Transverse colon (tissue), 4 donors: ENCODE measurements around the gene TTYH2. TPM values are rescaled to one million over a fixed set of nuclear protein-coding genes. Genes with fewer than 3 reads are reported as not detected.

Experiments
- DNase-seq: peaks from one replicate; pipeline ENCODE4 v3.0.0-alpha.2; 2019
- H3K27ac ChIP-seq, 4 donors: fragments of 200-600 bp; sonication (generic); 2 replicates each; pipeline ENCODE4 v1.5.1; 2016 to 2018; ENCODE audit warnings: inconsistent platforms in 4 of 4
- H3K27me3 ChIP-seq: fragments of 200-600 bp; sonication (generic); 2 replicates; pipeline ENCODE4 v1.5.1; 2017; ENCODE audit warnings: inconsistent platforms
- H3K36me3 ChIP-seq, 4 donors: fragments of 200-600 bp; sonication (generic); 2 replicates each; pipeline ENCODE4 v1.5.1; 2017 to 2019; ENCODE audit warnings: inconsistent platforms in 4 of 4
- H3K4me1 ChIP-seq, 4 donors: fragments of 200-600 bp; sonication (generic); 2 replicates each; pipeline ENCODE4 v1.5.1; 2017 to 2020; ENCODE audit warnings: inconsistent platforms in 4 of 4
- H3K4me3 ChIP-seq, 4 donors: fragments of 200-600 bp; sonication (generic); 1 replicate in 1 of 4; 2 replicates in 3 of 4; pipeline versions ENCODE4 v1.5.1 to v1.6.1; 2017 to 2019; ENCODE audit warnings: inconsistent platforms in 4 of 4
- H3K9me3 ChIP-seq, 2 donors: fragments of 200-600 bp; sonication (generic); 2 replicates each; pipeline ENCODE4 v1.5.1; 2017 to 2019; ENCODE audit warnings: inconsistent platforms in 2 of 2
- CTCF ChIP-seq, 5 experiments: fragments of 200-600 bp in 3 of 5; fragments of 450-650 bp in 2 of 5; sonication (generic) in 3 of 5; IDR thresholded peaks; 1 replicate in 2 of 5; 2 replicates in 3 of 5; pipeline ENCODE4 v1.5.1; 2016 to 2017; ENCODE audit warnings: antibody characterized with exemption in 5 of 5, inconsistent platforms in 3 of 5, mild to moderate bottlenecking in 2 of 5, moderate library complexity in 1 of 5
- EP300 ChIP-seq: sonication (generic); formaldehyde crosslinking; IDR thresholded peaks from one replicate; pipeline ENCODE4 v1.6.1; 2017; ENCODE audit warnings: antibody characterized with exemption, low read depth
- POLR2A ChIP-seq: fragments of 450-650 bp; IDR thresholded peaks from one replicate; pipeline ENCODE4 v1.6.1; 2016; ENCODE audit warnings: antibody characterized with exemption, mild to moderate bottlenecking, moderate library complexity
- POLR2AphosphoS5 ChIP-seq, 3 donors: sonication (generic); formaldehyde crosslinking; IDR thresholded peaks; one replicate each; pipeline ENCODE4 v1.6.1; 2016; ENCODE audit warnings: antibody characterized with exemption in 3 of 3
- WGBS, 2 donors: methylation state at CpG; one replicate each; pipeline ENCODE4 v1.1.5; 2018; ENCODE audit warnings: low coverage in 1 of 2; 5-methylcytosine and 5-hydroxymethylcytosine counted together
- in situ Hi-C, 4 donors: fragments of 200-750 bp; cut with MboI; loops; one replicate each; pipeline versions ENCODE4 v1.15.0 to v1.15.1; 2017; ENCODE audit warnings: low sequenced_read_pairs in 3 of 4, low pct_ligation_motif_present in 1 of 4, low pct_unique_long_range_greater_than_20kb in 1 of 4
- intact Hi-C: fragments of 100-400 bp; cut with DNase I; formaldehyde crosslinking; loops from one replicate; pipeline ENCODE4 v1.15.1; 2023; ENCODE audit warnings: low total_unique reads
- total RNA-seq, 4 donors: library from RNA; depleted of rRNA; stranded (reverse); fragments of >200 nt; gene quantifications; one replicate each; pipeline ENCODE4 v1.1.0, GENCODE V29; 2016

The TTYH2 gene
- total RNA-seq, 4 donors from 2014 or later = 0.37 to 5.2 (median 2.3) TPM

GRCh38 chr17:74267987-74268499 lies 54.7 kb downstream of the TTYH2 start:
- Histone ChIP-seq H3K27me3 (no peaks in the 10 kb centered on the region), H3K27ac (no peak overlapping the region), H3K4me1 (no peaks in the 10 kb centered on the region), H3K9me3 (no peaks in the 10 kb centered on the region), H3K36me3 (no peaks in the 10 kb centered on the region), H3K4me3 (no peak overlapping the region)
- in situ Hi-C loops (no loop called here), intact Hi-C loops (no loop called here)
- WGBS, 2 donors = 71 to 77% methylated on average over 11 to 17 of the region's 17 CpGs
- DNase-seq = no peak
- TF ChIP-seq CTCF (IDR thresholded peaks at IDR 0.05) = no peak
- TF ChIP-seq POLR2A = no peak
- TF ChIP-seq POLR2AphosphoS5 (IDR thresholded peaks at IDR 0.05) = no peak
- TF ChIP-seq EP300 = no peak

- H3K27me3 ChIP-seq = no peaks in the 10 kb centered on the region
- H3K4me1 ChIP-seq = peaks cover 0 to under 1% (median 0%) of the 10 kb centered on the region in 4 donors
- no peaks in the 10 kb centered on the region for H3K36me3 ChIP-seq
- H3K27ac ChIP-seq = no peak overlapping the region
- no peak for DNase-seq
- WGBS, 2 donors = 75 to 92% methylated on average over 2 to 8 of the region's 8 CpGs
- H3K9me3 ChIP-seq = no peaks in the 10 kb centered on the region
- H3K4me3 ChIP-seq = no peak overlapping the region
- in situ Hi-C loops (no loop called here), intact Hi-C loops (no loop called here)
- TF ChIP-seq POLR2AphosphoS5 (IDR thresholded peaks at IDR 0.05) = no peak
- TF ChIP-seq CTCF (IDR thresholded peaks at IDR 0.05) = no peak
- TF ChIP-seq POLR2A = no peak
- TF ChIP-seq EP300 = no peak
These were observed 55.2 kb downstream of the TTYH2 start for GRCh38 chr17:74268558-74268957.

- H3K27me3 ChIP-seq = peaks cover 16% of the 10 kb centered on the region
- in situ Hi-C loops (no loop called here), intact Hi-C loops (no loop called here)
- WGBS, 2 donors = 55 to 80% methylated on average over 2 to 10 of the region's 10 CpGs
- TF ChIP-seq POLR2A (no peak), CTCF (IDR thresholded peaks at IDR 0.05) (no peak), EP300 (no peak), POLR2AphosphoS5 (IDR thresholded peaks at IDR 0.05) (no peak)
- no peaks in the 10 kb centered on the region for H3K36me3 ChIP-seq
- DNase-seq = no peak
- peaks cover 0 to 15% (median 10%) of the 10 kb centered on the region in 4 donors for H3K4me1 ChIP-seq
- H3K27ac ChIP-seq = no peak overlapping the region
- no peaks in the 10 kb centered on the region for H3K9me3 ChIP-seq
- H3K4me3 ChIP-seq = no peak overlapping the region
These were observed 57.0 kb downstream of the TTYH2 start for GRCh38 chr17:74270333-74270732.

GRCh38 chr17:74271281-74271680 lies 57.9 kb downstream of the TTYH2 start:
- WGBS, 2 donors = 80 to 82% methylated on average over 1 to 3 of the region's 3 CpGs
- in situ Hi-C loops = no loop called here

More at GRCh38 chr17:74271281-74271680, 57.9 kb downstream of the TTYH2 start:
- H3K36me3 ChIP-seq = no peaks in the 10 kb centered on the region
- no peaks in the 10 kb centered on the region for H3K9me3 ChIP-seq
- no peak overlapping the region for H3K4me3 ChIP-seq
- H3K27ac ChIP-seq = no peak overlapping the region
- DNase-seq = no peak
- H3K27me3 ChIP-seq = peaks cover 17% of the 10 kb centered on the region
- TF ChIP-seq POLR2A (no peak), CTCF (IDR thresholded peaks at IDR 0.05) (no peak), POLR2AphosphoS5 (IDR thresholded peaks at IDR 0.05) (no peak), EP300 (no peak)
- intact Hi-C loops = no loop called here
- H3K4me1 ChIP-seq = peaks cover 0 to 15% (median 10%) of the 10 kb centered on the region in 4 donors
